HEK293 (cell line): ENCODE data around the gene NEK3.
"Not testable (repeated sequence)": the region's sequence is repeated elsewhere in the genome, so short reads cannot be mapped to it uniquely, and the experiment has no call there.

Source experiments
- GLI4 ChIP-seq: fragments of 450-650 bp; formaldehyde crosslinking; IDR thresholded peaks from 2 replicates; pipeline ENCODE4 v1.5.1; 2016; ENCODE audit warnings: missing biosample characterization, missing genetic modification characterization
- KLF10 ChIP-seq: fragments of 450-650 bp; IDR thresholded peaks from 2 replicates; pipeline ENCODE4 v1.5.1; 2018; ENCODE audit warnings: missing biosample characterization, mild to moderate bottlenecking, missing genetic modification characterization
- ZFP41 ChIP-seq: fragments of 450-650 bp; formaldehyde crosslinking; IDR thresholded peaks from 2 replicates; pipeline ENCODE4 v1.5.1; 2016; ENCODE audit warnings: missing biosample characterization, missing genetic modification characterization, borderline replicate concordance
- ZNF354C ChIP-seq: fragments of 450-650 bp; formaldehyde crosslinking; IDR thresholded peaks from 2 replicates; pipeline ENCODE4 v1.5.1; 2016; ENCODE audit warnings: missing biosample characterization, missing genetic modification characterization, low read depth, borderline replicate concordance
- ZNF514 ChIP-seq: fragments of 450-650 bp; formaldehyde crosslinking; IDR thresholded peaks from 2 replicates; pipeline ENCODE4 v1.5.1; 2016; ENCODE audit warnings: missing biosample characterization, missing genetic modification characterization
- ZNF560 ChIP-seq: fragments of 450-650 bp; formaldehyde crosslinking; IDR thresholded peaks from 2 replicates; pipeline ENCODE4 v1.5.1; 2017; ENCODE audit warnings: missing biosample characterization, missing genetic modification characterization, borderline replicate concordance
- TF ChIP-seq, protein P1 (sequence below): fragments of 450-650 bp; formaldehyde crosslinking; IDR thresholded peaks from 2 replicates; pipeline ENCODE4 v1.5.1; 2016; ENCODE audit warnings: missing biosample characterization, missing genetic modification characterization
- TF ChIP-seq, protein P2 (sequence below): fragments of 450-650 bp; formaldehyde crosslinking; IDR thresholded peaks from 2 replicates; pipeline ENCODE4 v1.5.1; 2016; ENCODE audit warnings: missing biosample characterization, missing genetic modification characterization
- TF ChIP-seq, protein P3 (sequence below): fragments of 450-650 bp; formaldehyde crosslinking; IDR thresholded peaks from 2 replicates; pipeline ENCODE4 v1.5.1; 2016; ENCODE audit warnings: missing biosample characterization, missing genetic modification characterization, borderline replicate concordance
- TF ChIP-seq, protein P4 (sequence below): fragments of 450-650 bp; formaldehyde crosslinking; IDR thresholded peaks from 2 replicates; pipeline ENCODE4 v1.5.1; 2016; ENCODE audit warnings: missing biosample characterization, missing genetic modification characterization
- TF ChIP-seq, protein P5 (sequence below): fragments of 450-650 bp; formaldehyde crosslinking; IDR thresholded peaks from 2 replicates; pipeline ENCODE4 v1.5.1; 2016; ENCODE audit warnings: missing biosample characterization, missing genetic modification characterization
- TF ChIP-seq, protein P6 (sequence below): fragments of 450-650 bp; formaldehyde crosslinking; IDR thresholded peaks from 2 replicates; pipeline ENCODE4 v1.5.1; 2016; ENCODE audit warnings: missing biosample characterization, missing genetic modification characterization
- TF ChIP-seq, protein P7 (sequence below): fragments of 450-650 bp; formaldehyde crosslinking; IDR thresholded peaks from 2 replicates; pipeline ENCODE4 v1.5.1; 2016; ENCODE audit warnings: missing biosample characterization, missing genetic modification characterization
- TF ChIP-seq, protein P8 (sequence below): fragments of 450-650 bp; formaldehyde crosslinking; IDR thresholded peaks from 2 replicates; pipeline ENCODE4 v1.5.1; 2016; ENCODE audit warnings: missing biosample characterization, missing genetic modification characterization

DNA sequence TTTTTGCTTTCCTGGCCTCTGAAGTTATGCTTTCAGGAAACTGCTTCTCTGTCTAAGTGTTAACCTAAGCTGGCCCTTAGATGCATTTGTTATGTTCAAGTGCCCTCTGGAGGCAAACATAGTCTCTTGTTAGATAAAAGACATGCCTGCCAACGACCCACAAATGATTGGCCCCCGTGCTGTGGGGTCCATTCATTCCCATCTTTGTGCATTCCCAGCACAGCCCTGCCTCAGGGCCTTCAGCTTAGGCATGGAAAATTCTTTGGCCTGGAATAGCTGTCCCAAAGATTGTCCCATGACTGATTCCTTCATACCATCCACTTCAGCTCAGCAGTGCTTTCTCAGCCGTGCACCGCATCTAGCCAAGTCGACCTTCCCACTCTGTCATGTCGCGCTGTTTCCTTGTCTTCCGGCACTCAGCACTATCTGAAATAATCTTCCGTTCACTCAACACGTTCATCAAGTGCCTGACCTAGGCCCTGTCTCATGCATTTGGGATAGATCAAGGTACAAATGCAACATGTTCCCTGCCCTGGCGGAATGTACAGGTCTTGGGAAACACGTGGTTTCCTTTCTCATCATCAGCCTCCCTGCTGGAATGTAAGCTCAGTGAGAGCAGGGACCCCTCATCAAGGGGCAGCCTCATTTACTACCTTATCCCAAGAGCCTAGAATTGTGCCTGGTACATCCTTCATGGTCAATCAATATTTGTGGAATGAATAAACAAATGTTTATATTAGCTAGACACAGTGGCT, 42.2 kb upstream of the NEK3 start:
- TF ChIP-seq, protein P1, sequence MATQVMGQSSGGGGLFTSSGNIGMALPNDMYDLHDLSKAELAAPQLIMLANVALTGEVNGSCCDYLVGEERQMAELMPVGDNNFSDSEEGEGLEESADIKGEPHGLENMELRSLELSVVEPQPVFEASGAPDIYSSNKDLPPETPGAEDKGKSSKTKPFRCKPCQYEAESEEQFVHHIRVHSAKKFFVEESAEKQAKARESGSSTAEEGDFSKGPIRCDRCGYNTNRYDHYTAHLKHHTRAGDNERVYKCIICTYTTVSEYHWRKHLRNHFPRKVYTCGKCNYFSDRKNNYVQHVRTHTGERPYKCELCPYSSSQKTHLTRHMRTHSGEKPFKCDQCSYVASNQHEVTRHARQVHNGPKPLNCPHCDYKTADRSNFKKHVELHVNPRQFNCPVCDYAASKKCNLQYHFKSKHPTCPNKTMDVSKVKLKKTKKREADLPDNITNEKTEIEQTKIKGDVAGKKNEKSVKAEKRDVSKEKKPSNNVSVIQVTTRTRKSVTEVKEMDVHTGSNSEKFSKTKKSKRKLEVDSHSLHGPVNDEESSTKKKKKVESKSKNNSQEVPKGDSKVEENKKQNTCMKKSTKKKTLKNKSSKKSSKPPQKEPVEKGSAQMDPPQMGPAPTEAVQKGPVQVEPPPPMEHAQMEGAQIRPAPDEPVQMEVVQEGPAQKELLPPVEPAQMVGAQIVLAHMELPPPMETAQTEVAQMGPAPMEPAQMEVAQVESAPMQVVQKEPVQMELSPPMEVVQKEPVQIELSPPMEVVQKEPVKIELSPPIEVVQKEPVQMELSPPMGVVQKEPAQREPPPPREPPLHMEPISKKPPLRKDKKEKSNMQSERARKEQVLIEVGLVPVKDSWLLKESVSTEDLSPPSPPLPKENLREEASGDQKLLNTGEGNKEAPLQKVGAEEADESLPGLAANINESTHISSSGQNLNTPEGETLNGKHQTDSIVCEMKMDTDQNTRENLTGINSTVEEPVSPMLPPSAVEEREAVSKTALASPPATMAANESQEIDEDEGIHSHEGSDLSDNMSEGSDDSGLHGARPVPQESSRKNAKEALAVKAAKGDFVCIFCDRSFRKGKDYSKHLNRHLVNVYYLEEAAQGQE (tag by site-specific recombination) = not testable (repeated sequence)
- TF ChIP-seq, protein P2, sequence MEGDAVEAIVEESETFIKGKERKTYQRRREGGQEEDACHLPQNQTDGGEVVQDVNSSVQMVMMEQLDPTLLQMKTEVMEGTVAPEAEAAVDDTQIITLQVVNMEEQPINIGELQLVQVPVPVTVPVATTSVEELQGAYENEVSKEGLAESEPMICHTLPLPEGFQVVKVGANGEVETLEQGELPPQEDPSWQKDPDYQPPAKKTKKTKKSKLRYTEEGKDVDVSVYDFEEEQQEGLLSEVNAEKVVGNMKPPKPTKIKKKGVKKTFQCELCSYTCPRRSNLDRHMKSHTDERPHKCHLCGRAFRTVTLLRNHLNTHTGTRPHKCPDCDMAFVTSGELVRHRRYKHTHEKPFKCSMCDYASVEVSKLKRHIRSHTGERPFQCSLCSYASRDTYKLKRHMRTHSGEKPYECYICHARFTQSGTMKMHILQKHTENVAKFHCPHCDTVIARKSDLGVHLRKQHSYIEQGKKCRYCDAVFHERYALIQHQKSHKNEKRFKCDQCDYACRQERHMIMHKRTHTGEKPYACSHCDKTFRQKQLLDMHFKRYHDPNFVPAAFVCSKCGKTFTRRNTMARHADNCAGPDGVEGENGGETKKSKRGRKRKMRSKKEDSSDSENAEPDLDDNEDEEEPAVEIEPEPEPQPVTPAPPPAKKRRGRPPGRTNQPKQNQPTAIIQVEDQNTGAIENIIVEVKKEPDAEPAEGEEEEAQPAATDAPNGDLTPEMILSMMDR (tag by site-specific recombination) = not testable (repeated sequence)
- TF ChIP-seq ZNF354C; ZNF560; ZFP41 (tag by site-specific recombination); KLF10 (tag by site-specific recombination); ZNF514 (tag by site-specific recombination); GLI4 (tag by site-specific recombination): not testable (repeated sequence)
- TF ChIP-seq, protein P3, sequence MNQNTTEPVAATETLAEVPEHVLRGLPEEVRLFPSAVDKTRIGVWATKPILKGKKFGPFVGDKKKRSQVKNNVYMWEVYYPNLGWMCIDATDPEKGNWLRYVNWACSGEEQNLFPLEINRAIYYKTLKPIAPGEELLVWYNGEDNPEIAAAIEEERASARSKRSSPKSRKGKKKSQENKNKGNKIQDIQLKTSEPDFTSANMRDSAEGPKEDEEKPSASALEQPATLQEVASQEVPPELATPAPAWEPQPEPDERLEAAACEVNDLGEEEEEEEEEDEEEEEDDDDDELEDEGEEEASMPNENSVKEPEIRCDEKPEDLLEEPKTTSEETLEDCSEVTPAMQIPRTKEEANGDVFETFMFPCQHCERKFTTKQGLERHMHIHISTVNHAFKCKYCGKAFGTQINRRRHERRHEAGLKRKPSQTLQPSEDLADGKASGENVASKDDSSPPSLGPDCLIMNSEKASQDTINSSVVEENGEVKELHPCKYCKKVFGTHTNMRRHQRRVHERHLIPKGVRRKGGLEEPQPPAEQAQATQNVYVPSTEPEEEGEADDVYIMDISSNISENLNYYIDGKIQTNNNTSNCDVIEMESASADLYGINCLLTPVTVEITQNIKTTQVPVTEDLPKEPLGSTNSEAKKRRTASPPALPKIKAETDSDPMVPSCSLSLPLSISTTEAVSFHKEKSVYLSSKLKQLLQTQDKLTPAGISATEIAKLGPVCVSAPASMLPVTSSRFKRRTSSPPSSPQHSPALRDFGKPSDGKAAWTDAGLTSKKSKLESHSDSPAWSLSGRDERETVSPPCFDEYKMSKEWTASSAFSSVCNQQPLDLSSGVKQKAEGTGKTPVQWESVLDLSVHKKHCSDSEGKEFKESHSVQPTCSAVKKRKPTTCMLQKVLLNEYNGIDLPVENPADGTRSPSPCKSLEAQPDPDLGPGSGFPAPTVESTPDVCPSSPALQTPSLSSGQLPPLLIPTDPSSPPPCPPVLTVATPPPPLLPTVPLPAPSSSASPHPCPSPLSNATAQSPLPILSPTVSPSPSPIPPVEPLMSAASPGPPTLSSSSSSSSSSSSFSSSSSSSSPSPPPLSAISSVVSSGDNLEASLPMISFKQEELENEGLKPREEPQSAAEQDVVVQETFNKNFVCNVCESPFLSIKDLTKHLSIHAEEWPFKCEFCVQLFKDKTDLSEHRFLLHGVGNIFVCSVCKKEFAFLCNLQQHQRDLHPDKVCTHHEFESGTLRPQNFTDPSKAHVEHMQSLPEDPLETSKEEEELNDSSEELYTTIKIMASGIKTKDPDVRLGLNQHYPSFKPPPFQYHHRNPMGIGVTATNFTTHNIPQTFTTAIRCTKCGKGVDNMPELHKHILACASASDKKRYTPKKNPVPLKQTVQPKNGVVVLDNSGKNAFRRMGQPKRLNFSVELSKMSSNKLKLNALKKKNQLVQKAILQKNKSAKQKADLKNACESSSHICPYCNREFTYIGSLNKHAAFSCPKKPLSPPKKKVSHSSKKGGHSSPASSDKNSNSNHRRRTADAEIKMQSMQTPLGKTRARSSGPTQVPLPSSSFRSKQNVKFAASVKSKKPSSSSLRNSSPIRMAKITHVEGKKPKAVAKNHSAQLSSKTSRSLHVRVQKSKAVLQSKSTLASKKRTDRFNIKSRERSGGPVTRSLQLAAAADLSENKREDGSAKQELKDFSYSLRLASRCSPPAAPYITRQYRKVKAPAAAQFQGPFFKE (tag by site-specific recombination) = not testable (repeated sequence)
- TF ChIP-seq, protein P4, sequence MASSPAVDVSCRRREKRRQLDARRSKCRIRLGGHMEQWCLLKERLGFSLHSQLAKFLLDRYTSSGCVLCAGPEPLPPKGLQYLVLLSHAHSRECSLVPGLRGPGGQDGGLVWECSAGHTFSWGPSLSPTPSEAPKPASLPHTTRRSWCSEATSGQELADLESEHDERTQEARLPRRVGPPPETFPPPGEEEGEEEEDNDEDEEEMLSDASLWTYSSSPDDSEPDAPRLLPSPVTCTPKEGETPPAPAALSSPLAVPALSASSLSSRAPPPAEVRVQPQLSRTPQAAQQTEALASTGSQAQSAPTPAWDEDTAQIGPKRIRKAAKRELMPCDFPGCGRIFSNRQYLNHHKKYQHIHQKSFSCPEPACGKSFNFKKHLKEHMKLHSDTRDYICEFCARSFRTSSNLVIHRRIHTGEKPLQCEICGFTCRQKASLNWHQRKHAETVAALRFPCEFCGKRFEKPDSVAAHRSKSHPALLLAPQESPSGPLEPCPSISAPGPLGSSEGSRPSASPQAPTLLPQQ (tag by site-specific recombination) = not testable (repeated sequence)
- TF ChIP-seq, protein P5, sequence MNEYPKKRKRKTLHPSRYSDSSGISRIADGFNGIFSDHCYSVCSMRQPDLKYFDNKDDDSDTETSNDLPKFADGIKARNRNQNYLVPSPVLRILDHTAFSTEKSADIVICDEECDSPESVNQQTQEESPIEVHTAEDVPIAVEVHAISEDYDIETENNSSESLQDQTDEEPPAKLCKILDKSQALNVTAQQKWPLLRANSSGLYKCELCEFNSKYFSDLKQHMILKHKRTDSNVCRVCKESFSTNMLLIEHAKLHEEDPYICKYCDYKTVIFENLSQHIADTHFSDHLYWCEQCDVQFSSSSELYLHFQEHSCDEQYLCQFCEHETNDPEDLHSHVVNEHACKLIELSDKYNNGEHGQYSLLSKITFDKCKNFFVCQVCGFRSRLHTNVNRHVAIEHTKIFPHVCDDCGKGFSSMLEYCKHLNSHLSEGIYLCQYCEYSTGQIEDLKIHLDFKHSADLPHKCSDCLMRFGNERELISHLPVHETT (tag by site-specific recombination) = not testable (repeated sequence)
- TF ChIP-seq, protein P6, sequence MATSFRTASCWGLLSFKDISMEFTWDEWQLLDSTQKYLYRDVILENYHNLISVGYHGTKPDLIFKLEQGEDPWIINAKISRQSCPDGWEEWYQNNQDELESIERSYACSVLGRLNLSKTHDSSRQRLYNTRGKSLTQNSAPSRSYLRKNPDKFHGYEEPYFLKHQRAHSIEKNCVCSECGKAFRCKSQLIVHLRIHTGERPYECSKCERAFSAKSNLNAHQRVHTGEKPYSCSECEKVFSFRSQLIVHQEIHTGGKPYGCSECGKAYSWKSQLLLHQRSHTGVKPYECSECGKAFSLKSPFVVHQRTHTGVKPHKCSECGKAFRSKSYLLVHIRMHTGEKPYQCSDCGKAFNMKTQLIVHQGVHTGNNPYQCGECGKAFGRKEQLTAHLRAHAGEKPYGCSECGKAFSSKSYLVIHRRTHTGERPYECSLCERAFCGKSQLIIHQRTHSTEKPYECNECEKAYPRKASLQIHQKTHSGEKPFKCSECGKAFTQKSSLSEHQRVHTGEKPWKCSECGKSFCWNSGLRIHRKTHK (tag by site-specific recombination) = not testable (repeated sequence)
- TF ChIP-seq, protein P7, sequence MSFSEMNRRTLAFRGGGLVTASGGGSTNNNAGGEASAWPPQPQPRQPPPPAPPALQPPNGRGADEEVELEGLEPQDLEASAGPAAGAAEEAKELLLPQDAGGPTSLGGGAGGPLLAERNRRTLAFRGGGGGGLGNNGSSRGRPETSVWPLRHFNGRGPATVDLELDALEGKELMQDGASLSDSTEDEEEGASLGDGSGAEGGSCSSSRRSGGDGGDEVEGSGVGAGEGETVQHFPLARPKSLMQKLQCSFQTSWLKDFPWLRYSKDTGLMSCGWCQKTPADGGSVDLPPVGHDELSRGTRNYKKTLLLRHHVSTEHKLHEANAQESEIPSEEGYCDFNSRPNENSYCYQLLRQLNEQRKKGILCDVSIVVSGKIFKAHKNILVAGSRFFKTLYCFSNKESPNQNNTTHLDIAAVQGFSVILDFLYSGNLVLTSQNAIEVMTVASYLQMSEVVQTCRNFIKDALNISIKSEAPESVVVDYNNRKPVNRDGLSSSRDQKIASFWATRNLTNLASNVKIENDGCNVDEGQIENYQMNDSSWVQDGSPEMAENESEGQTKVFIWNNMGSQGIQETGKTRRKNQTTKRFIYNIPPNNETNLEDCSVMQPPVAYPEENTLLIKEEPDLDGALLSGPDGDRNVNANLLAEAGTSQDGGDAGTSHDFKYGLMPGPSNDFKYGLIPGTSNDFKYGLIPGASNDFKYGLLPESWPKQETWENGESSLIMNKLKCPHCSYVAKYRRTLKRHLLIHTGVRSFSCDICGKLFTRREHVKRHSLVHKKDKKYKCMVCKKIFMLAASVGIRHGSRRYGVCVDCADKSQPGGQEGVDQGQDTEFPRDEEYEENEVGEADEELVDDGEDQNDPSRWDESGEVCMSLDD (tag by site-specific recombination) = not testable (repeated sequence)
- TF ChIP-seq, protein P8, sequence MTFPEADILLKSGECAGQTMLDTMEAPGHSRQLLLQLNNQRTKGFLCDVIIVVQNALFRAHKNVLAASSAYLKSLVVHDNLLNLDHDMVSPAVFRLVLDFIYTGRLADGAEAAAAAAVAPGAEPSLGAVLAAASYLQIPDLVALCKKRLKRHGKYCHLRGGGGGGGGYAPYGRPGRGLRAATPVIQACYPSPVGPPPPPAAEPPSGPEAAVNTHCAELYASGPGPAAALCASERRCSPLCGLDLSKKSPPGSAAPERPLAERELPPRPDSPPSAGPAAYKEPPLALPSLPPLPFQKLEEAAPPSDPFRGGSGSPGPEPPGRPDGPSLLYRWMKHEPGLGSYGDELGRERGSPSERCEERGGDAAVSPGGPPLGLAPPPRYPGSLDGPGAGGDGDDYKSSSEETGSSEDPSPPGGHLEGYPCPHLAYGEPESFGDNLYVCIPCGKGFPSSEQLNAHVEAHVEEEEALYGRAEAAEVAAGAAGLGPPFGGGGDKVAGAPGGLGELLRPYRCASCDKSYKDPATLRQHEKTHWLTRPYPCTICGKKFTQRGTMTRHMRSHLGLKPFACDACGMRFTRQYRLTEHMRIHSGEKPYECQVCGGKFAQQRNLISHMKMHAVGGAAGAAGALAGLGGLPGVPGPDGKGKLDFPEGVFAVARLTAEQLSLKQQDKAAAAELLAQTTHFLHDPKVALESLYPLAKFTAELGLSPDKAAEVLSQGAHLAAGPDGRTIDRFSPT = not testable (repeated sequence)
